EH (cell line): ENCODE data around the gene ANGPTL1.

Experiments used
- DNase-seq: peaks from one replicate; pipeline ENCODE4 v3.0.0-alpha.2; 2015; ENCODE audit warnings: low read depth

ANGPTL1 gene

GRCh38 chr1:178870944-178871343 lies at the start of gene ANGPTL1:
Gene ANGPTL1 (minus strand): TSS chr1:178871077. CDS start chr1:178865776, 5,301 bp downstream.
- DNase-seq = peak; percentile 19

- DNase-seq = no peak
Measured at GRCh38 chr1:178919581-178919980, 48.7 kb upstream of the ANGPTL1 start.

GRCh38 chr1:178918955-178919354 lies 48.1 kb upstream of the ANGPTL1 start:
- DNase-seq = no peak

GRCh38 chr1:178918308-178918707 lies 47.4 kb upstream of the ANGPTL1 start:
- DNase-seq = no peak

- DNase-seq = no peak
Measured at GRCh38 chr1:178916448-178917174, 45.7 kb upstream of the ANGPTL1 start.

- peak; percentile 10 for DNase-seq
Measured at GRCh38 chr1:178912597-178912996, 41.7 kb upstream of the ANGPTL1 start.

GRCh38 chr1:178910023-178910422 lies 39.1 kb upstream of the ANGPTL1 start:
- DNase-seq = no peak

GRCh38 chr1:178908358-178908757 lies 37.5 kb upstream of the ANGPTL1 start:
- DNase-seq = peak; percentile 89

GRCh38 chr1:178901482-178902125 lies 30.7 kb upstream of the ANGPTL1 start:
- no peak for DNase-seq

- DNase-seq = no peak
Measured at GRCh38 chr1:178899402-178899801, 28.5 kb upstream of the ANGPTL1 start.

- DNase-seq = no peak
Measured at GRCh38 chr1:178898401-178898800, 27.5 kb upstream of the ANGPTL1 start.

GRCh38 chr1:178895928-178896327 lies 25.1 kb upstream of the ANGPTL1 start:
- DNase-seq = no peak

GRCh38 chr1:178886551-178886950 lies 15.7 kb upstream of the ANGPTL1 start:
- DNase-seq = no peak

- no peak for DNase-seq
Measured at GRCh38 chr1:178885869-178886268, 15.0 kb upstream of the ANGPTL1 start.

- DNase-seq = no peak
Measured at GRCh38 chr1:178881950-178882349, 11.1 kb upstream of the ANGPTL1 start.

GRCh38 chr1:178877896-178878295 lies 7.0 kb upstream of the ANGPTL1 start:
- DNase-seq = no peak

GRCh38 chr1:178875936-178876335 lies 5.1 kb upstream of the ANGPTL1 start:
- no peak for DNase-seq

GRCh38 chr1:178874966-178875365 lies 4.1 kb upstream of the ANGPTL1 start:
- no peak for DNase-seq

GRCh38 chr1:178871551-178872320 lies 859 bp upstream of the ANGPTL1 start:
- DNase-seq = no peak

GRCh38 chr1:178870221-178870620 lies 656 bp downstream of the ANGPTL1 start:
- no peak for DNase-seq

- DNase-seq = peak; percentile 62
Measured at GRCh38 chr1:178869119-178869697, 1.7 kb downstream of the ANGPTL1 start.

GRCh38 chr1:178868706-178869105 lies 2.2 kb downstream of the ANGPTL1 start:
- no peak for DNase-seq

GRCh38 chr1:178867670-178868069 lies 3.2 kb downstream of the ANGPTL1 start:
- DNase-seq = no peak
